GM19035 (cell line): ENCODE data around the gene FIZ1.
A peak's percentile ranks its signal among the peaks of the same experiment; 100 is the strongest.

Experiments used
- ATAC-seq: cut with Tn5 transposase; IDR thresholded peaks from one replicate; pipeline ENCODE4 v1.9.1; 2021; ENCODE audit not compliant: unreplicated experiment

The FIZ1 gene

DNA sequence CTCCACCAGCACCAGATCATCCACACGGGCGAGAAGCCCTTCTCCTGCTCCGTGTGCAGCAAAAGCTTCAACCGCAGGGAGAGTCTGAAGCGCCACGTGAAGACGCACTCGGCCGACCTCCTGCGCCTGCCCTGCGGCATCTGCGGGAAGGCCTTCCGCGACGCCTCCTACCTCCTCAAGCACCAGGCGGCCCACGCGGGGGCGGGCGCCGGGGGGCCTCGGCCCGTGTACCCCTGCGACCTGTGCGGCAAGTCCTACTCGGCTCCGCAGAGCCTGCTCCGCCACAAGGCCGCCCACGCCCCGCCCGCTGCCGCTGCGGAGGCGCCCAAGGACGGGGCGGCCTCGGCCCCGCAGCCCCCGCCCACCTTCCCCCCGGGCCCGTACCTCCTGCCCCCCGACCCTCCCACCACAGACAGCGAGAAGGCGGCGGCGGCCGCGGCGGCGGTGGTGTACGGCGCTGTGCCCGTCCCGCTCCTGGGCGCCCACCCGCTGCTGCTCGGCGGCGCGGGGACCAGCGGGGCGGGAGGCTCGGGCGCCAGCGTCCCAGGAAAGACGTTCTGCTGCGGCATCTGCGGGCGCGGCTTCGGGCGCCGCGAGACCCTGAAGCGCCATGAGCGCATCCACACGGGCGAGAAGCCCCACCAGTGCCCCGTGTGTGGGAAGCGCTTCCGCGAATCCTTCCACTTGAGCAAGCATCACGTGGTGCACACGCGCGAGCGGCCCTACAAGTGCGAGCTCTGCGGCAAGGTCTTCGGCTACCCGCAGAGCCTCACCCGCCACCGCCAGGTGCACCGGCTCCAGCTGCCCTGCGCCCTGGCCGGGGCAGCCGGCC lies 15.6 kb upstream of the FIZ1 start:
- ATAC-seq = no peak

DNA sequence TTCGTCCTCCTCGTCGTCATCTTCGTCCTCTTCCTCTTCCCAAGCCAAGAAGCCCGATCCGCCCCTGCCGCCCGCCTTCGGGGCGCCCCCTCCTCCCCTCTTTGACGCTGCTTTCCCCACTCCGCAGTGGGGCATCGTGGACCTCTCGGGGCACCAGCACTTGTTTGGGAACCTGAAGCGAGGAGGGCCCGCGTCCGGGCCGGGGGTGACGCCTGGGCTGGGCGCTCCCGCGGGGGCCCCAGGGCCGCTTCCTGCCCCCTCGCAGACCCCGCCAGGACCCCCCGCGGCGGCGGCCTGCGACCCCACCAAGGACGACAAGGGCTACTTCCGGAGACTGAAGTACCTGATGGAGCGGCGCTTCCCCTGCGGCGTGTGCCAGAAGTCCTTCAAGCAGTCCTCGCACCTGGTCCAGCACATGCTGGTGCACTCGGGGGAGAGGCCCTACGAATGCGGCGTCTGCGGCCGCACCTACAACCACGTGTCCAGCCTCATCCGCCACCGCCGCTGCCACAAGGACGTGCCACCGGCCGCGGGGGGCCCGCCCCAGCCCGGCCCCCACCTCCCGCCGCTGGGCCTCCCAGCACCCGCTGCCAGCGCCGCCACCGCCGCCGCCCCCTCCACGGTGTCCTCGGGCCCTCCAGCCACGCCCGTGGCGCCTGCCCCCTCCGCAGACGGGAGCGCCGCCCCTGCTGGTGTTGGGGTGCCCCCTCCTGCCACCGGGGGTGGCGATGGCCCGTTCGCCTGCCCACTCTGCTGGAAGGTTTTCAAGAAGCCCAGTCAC lies 14.8 kb upstream of the FIZ1 start:
- no peak for ATAC-seq

DNA sequence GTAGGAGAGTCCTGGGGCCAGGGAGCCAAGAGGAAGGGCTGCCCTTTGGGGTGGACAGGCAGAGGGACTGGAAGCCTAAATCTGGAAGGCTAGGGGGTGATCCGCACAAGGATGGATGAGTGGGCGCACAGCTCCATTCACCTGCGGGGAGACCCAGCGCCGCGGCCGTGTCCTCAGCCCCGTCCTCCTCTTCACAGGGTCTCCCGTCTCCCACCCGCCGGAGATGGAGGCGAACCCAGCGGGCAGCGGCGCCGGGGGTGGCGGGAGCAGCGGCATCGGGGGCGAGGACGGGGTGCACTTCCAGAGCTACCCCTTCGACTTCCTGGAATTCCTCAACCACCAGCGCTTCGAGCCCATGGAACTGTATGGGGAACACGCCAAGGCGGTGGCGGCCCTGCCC lies 14.1 kb upstream of the FIZ1 start:
- no peak for ATAC-seq

DNA sequence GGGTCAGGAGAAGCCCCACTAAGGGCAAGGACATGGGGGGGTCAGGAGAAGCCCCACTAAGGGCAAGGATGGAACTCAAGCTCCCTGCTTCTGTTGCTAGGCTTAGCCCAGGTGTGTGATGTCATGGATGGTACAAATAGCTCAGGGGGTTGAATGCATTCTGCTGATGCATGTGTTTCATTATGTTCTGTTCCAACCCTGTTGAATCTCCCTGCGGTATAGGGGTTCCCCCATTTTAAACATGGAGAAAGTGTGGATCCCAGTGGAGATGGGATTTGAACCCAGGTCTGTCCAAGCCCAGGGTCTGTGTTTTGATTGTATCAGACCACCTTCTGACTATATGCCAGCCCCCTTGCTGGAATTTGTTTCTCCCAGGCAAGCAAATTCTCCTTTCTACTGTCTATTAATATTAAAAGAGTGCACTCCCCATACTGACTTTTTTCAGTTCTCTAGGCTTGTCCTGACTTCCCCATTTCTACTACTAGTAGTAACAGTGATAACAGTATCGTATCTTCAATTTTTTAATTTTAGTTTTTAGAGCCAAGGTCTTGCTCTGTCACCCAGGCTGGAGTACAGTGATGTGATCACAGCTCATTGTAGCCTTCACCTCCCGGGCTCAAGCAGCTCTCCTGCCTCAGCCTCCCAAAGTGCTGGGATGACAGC lies 12.8 kb upstream of the FIZ1 start:
- no peak for ATAC-seq

DNA sequence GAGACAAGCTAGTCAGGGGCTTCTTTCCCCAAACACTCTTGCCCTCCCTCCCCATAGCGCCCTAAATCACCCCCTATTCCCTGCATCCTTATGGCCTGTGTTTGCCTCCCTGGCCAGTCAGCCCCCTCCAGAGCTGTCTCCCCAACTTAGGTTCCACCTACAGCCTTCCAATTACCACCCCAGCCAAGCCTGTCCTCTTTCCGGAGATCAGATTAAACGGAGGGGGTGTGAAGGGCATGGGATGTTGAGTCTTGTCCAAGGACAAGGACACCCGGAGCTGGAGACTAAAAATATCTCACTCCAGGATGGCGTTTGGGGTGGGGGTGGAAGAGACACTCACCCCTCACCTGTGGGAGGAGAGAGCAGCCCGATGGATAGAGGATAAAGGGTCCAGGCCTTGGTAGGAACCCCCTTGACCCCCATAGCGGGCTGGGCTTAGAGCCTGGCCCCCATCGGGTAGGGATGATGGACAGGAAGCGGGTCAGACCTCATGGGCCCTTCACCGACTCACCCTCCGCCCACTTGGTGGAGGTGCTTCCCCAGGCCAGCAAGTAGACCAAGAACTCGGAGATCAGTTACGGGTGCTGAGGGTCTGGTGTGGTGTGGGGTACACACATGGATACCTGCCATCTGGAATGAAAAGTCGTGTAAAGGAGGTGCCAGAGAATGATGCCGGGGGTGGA lies 12.1 kb upstream of the FIZ1 start:
- no peak for ATAC-seq

DNA sequence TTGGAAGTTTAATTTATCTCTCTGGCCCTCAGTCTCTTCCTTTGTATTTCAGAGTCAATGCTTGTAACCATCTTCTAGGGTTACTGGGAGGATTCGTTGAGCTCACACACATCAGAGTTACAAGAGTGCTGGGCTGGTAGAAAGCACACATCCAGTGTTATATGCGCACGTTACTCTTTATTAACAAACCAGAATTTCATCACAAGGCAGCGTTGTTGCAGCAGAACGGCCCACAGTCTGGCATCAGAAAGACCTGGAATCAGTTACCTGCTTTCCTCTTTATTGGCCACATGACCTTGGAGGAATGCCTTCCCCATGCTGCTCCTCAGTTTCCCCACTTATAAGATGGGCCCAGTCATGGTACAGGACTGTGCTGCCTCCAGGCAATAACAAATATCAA lies 10.0 kb upstream of the FIZ1 start:
- ATAC-seq = no peak

DNA sequence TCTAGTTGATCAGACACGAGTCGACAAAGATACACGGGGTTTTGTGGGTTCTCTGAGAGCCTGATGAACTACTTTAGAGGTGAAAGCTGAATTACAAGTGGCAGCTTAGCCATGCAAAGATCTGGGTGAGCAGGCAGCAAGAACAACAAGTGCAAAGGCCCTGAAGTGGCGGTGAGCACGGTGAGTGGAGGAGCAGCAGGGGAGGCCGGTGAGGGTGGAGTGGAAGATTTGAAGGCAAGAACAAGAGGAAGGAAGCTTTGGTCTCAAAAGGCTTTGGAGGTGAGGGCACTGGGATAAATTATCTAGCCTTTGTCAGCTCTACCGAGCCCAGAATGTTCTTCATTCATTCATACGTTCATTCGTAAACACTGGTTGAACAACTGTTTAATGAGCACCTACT lies 7.5 kb upstream of the FIZ1 start:
- ATAC-seq = no peak

DNA sequence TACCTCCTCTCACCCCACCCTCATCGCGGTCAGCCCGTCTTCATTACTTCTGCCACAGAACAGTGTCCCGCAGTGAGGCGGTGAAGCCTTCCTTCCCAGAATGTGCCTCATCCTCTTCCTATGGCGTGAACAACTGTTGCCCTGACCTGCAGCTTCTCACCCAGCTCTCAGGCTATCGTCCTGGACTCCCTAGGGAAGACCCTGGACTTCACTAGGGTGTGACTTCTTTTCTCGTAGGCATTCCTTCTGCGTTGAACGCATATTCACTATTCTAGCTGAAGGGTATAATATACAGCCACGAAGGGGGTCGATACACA lies 7.1 kb upstream of the FIZ1 start:
- ATAC-seq = no peak

DNA sequence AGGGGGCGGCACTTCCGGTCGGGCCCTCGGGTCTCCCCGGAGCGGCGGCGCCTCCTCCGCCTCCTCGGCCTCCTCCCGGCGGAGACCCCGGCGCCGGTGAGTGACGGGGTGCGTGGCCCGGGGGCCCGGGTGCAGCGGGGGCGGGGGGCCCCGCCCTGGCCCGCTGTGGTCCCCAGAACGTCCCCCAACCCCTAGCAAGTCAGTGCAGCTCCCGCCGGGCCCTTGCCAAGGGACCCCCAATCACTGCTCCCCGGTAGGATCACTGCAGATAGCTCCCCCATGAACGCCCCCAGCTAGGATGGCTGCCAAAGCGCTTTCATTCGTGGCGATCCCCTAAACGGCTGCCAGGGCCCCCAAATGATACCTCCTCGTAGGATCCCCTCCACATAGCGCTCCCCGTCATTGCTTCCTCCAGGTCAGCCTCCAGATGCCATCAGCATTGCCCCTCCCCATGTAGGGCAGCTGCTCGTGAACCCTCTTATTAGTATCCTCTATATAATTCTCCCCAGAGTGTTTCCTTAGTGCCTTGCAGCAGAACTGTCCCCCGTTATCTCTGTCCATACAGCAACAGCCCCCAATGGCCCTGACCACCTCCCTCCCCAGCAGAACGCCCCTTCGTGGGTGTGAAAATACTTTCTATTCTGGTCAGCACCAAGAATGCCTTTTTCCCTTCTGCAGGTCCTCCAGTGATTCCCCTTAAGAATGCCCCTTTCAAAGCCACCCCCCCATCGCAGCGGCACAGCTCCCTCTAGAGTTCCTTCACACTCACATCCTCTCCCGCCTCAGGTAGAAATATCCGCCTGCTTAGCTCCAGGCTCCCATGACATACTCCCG lies 6.5 kb upstream of the FIZ1 start, which contains the start of gene ZNF865:
Gene ZNF865 (plus strand): TSS at position 11 of the 834 bp plus-strand sequence. CDS start 7,972 bp downstream, outside the sequence.
- ATAC-seq = peak; percentile 13

DNA sequence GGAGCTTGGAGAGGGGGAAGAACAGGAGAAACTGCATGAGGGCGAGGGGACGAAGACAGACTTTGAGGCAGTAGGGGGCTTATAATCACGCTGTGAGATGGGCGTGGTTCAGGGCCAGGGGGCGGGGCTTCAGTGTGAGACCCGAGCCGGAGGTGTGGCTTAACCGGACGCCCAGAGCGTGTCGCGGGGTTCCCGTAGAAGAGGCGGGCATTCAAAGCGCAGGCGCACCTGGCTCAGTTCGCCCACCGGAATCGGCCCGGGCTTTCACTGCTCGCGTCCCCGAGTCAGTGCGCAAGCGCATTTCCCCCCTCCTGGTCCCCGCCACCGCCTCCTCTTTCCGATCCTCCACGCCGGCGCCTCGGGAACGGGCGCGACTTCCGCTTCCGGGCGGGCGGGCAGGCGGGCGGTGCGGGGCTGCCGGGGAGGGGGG lies 5.9 kb upstream of the FIZ1 start:
- ATAC-seq = peak; percentile 72

DNA sequence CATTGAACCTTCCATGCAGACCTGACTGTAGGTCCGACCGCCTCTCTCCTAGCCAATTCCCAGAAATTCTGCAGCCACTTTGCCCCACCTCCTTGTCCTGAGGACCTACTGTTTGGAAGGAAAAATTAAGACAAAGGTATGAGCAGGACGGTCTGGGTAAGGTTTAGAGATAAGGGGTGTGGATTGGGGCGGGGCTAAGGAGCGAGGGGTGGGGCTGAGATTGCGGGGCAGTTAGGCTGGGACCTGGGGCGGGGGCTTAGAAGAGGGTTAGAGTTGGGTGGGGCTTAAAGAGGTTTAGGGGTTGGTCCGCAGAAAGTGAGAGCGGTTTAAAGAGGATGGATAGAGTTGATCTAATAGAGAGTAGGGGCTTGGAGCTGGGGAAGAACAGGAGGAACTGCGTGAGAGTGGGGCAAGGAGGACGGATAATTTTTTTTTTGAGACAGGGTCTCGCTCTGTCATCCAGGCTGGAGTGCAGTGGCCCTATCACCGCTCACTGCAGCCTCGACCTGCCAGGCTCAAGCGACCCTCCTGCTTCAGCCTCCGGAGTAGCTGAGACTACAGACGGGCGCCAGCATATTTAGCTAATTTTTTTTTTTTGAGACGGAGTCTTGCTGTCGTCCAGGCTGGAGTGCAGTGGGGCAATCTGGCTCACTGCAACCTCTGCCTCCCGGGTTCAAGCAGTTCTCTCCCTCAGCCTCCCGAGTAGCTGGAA lies 4.4 kb upstream of the FIZ1 start:
- ATAC-seq = no peak

DNA sequence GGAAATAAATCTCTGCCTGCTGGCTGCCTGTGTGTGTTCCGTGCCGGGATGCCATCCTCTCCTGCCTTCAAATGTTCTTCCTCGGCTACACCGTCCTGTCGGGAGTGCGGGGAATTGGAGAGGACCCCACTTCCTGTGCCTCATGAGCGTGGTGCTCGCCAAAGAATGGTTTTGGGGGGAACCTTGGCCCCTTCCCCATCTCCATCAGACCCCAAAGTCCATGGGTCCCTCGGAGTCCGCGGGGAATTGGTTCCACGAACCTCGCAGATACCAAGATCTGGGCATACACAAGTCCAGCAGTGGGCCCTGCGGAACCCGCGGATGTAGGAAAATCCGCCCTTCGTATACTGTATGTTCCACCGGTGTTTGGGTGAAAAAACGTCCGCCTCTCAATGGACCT lies 3.8 kb upstream of the FIZ1 start:
- no peak for ATAC-seq

DNA sequence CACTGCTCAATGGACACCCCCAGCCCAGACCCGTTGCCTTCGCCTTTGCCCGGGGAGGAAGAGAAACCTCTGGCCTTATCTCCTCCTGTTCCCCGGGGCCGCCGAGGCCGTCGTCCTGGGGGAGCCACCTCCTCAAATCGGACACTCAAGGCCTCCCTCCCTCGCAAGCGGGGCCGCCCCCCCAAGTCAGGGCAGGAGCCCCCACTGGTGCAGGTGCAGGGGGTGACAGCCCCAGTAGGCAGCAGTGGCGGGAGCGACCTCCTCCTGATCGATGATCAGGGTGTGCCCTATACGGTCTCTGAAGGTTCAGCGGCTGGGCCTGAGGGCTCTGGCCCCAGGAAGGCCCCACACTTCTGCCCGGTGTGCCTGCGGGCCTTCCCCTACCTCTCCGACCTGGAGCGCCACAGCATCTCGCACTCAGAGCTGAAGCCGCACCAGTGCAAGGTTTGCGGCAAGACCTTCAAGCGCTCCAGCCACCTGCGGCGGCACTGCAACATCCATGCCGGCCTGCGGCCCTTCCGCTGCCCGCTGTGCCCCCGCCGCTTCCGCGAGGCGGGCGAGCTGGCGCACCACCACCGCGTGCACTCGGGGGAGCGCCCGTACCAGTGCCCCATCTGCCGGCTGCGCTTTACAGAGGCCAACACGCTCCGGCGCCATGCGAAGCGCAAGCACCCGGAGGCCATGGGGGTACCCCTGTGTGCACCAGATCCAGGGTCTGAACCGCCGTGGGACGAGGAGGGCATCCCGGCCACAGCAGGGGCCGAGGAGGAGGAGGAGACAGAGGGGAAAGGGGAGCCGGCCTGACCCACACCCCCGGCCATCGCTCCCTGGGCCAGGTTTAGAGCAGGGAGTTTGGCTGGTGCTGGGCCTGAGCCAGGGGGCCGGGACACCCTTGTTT lies 3.0 kb upstream of the FIZ1 start:
- no peak for ATAC-seq

DNA sequence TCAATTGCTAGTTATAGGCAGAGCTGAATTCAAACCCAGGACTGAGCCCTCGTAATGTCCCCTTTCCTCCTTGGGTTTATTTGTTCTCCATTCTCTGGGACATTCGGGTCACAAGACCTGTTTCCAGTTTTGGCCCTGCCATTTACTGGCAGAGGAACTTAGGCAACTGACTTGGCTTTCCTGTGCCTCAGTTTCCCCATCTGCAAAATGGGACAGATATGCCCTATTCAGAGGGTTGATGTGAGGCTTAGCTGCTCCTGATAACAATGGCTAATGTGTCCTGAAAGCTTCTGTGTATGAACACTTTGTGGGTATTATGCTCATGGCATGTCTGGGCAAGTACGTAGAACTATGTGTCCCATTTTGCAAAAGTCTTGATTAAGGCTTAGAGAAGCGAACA lies 1.8 kb upstream of the FIZ1 start:
- ATAC-seq = no peak

DNA sequence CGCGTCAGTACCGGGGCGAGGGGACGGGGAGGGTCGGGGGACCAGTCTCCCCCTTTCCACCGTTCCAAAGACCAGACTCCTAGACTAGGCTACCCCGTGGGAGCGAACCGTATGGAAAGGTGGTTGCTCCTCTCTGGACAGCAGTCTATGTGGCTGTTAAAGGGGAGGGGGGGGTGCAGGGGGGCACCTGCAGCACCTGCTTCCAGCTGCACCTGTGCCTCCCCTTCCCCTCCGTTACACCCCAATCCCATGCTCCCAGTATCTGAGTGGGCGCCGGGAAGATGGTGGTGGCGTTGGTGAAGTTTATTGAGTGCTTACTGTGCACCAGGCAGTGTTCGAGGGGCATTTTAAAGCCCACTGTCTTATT lies 1.3 kb upstream of the FIZ1 start:
- no peak for ATAC-seq

DNA sequence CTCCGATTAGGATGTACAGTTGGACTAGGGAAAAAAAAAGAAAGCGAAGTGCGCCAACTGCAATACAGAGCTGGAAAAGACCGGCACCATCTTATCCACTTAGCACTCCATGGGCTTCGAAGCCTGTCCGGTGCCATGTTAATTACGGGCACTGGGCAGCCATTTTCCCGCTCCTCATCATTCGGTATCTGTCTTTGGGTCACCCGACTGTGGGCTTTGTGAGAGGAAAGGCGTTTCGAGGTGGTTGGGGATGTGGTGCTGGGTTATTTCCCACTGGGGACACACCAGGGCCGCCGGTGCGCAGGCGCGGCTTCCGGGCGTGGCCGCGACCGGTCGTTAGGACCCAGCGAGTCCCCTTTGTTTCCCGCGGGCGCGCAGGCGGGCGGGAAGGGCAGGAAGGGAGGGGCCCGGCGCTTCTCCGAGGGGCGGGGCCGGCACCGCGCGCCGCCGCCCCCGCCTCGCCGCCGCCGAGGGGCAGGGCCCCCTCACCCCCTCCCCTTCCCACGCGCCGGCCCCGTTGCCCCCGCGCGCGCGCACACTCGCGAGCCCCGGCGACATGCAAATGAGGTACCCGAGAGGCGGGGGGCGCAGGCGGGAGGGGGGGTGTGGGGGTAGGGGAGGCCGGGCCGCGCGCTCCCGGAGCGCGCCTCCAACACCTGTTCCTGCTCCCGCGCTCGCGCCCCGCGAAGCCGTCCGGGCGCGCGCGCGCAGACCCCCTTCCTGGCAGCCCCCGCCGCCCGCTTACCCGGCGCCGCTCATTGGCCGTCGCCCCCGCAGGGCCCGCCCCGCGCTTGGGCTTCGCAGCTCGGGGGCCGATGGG lies 735 bp upstream of the FIZ1 start, which contains the start of gene ZNF524:
Gene ZNF524 (plus strand): TSS at position 447 of the 820 bp plus-strand sequence. CDS start 1,825 bp downstream, outside the sequence.
- peak; percentile 42 for ATAC-seq

DNA sequence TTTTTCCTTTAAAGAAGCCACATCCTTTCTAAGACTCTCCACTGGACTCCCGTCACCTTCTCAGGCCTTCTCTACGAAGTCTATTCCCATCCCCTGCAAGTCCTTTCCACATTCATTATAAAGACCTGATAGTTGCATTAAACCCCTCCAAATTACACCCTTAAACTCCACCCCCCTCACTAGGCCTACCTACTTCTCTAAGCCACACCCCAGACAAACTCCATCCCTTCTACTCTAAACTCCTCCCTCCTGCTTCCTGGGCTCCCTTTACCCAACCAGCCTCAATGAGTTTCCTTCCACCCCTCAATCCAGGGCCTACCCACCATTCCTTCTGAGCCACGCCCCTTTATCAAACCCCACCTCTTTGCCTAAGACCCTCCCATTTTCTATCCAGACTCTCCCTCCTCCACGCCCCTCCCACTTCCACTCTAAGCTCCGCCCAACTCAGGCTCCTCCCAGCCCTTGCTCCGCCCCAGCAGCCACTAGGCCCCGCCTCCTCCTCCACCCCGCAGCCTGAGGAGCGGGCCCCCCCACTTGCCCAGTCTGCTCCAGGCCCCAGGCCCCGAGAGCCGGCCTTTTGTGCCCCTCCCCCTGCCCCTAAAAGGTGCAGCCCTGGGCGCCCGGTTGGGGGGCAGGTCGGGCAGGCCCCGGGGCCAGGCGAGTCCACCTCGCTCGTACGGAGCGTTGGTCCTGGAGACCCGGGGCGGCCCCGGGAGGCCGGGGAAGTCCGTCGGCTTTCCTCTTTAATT lies 424 bp downstream of the FIZ1 start:
- ATAC-seq = peak; percentile 59
